HFFc6 (cell line): ENCODE results near the gene CDH3. TPM values are rescaled to one million over a fixed set of nuclear protein-coding genes. Genes with fewer than 3 reads are reported as not detected.

Experiments used
- DNase-seq: peaks from one replicate; pipeline ENCODE4 v3.0.0-alpha.2; 2018
- H3K27ac Mint-ChIP-seq: 2 replicates; pipeline ENCODE4 v1.8.0; 2020; ENCODE audit warnings: mild to moderate bottlenecking, mixed read lengths
- H3K27me3 Mint-ChIP-seq: 2 replicates; pipeline ENCODE4 v1.8.0; 2021; ENCODE audit warnings: mild to moderate bottlenecking, moderate library complexity, mixed read lengths; ENCODE audit not compliant: insufficient read depth
- H3K36me3 Mint-ChIP-seq: 2 replicates; pipeline ENCODE4 v1.8.0; 2021; ENCODE audit warnings: low read depth, mixed read lengths
- H3K4me1 Mint-ChIP-seq: 2 replicates; pipeline ENCODE4 v1.8.0; 2020; ENCODE audit warnings: low read depth, mixed read lengths
- H3K4me3 Mint-ChIP-seq: 2 replicates; pipeline ENCODE4 v1.8.0; 2020; ENCODE audit warnings: mild to moderate bottlenecking, moderate library complexity, mixed read lengths
- H3K9me3 Mint-ChIP-seq: 2 replicates; pipeline ENCODE4 v1.8.0; 2020; ENCODE audit warnings: mild to moderate bottlenecking, mixed read lengths
- CTCF ChIP-seq: fragments of 200-600 bp; sonication (generic); IDR thresholded peaks from 2 replicates; pipeline ENCODE4 v1.5.0; 2021; ENCODE audit warnings: antibody characterized with exemption, mild to moderate bottlenecking
- total RNA-seq, 6 experiments: library from RNA; stranded (reverse); fragmentation: NEBNext Ultra II Directional; extraction: Animal tissue kit (Norgen Biotek cat#: 25700); gene quantifications; 2 replicates in 1 of 6; 3 replicates in 5 of 6; pipeline ENCODE4 v1.2.3, GENCODE V29; 2021

CDH3 gene
- total RNA-seq, 6 experiments from 2014 or later, result 0.10 to 0.36 (median 0.13) TPM; not detected in 2

GRCh38 chr16:68646953-68647659 lies 2.0 kb downstream of the CDH3 start:
- no peak overlapping the region for H3K27ac Mint-ChIP-seq
- TF ChIP-seq CTCF, result no peak
- H3K4me1 Mint-ChIP-seq, result no peaks in the 10 kb centered on the region
- H3K9me3 Mint-ChIP-seq, result no peaks in the 10 kb centered on the region
- DNase-seq, result no peak
- no peak overlapping the region for H3K4me3 Mint-ChIP-seq
- no peaks in the 10 kb centered on the region for H3K36me3 Mint-ChIP-seq
- H3K27me3 Mint-ChIP-seq, result peaks cover 62% of the 10 kb centered on the region

- H3K4me3 Mint-ChIP-seq, result no peak overlapping the region
- no peaks in the 10 kb centered on the region for H3K9me3 Mint-ChIP-seq
- no peak overlapping the region for H3K27ac Mint-ChIP-seq
- no peaks in the 10 kb centered on the region for H3K4me1 Mint-ChIP-seq
- no peak for DNase-seq
- peaks cover 44% of the 10 kb centered on the region for H3K27me3 Mint-ChIP-seq
- TF ChIP-seq CTCF, result no peak
- H3K36me3 Mint-ChIP-seq, result no peaks in the 10 kb centered on the region
These were observed 6.0 kb downstream of the CDH3 start for GRCh38 chr16:68651136-68651535.

GRCh38 chr16:68652659-68653058 lies 7.5 kb downstream of the CDH3 start:
- Mint-ChIP-seq H3K36me3 (no peaks in the 10 kb centered on the region), H3K27me3 (peaks cover 33% of the 10 kb centered on the region), H3K27ac (no peak overlapping the region), H3K9me3 (no peaks in the 10 kb centered on the region), H3K4me1 (peaks cover 3% of the 10 kb centered on the region), H3K4me3 (no peak overlapping the region)
- no peak for DNase-seq
- no peak for TF ChIP-seq CTCF

GRCh38 chr16:68655806-68656205 lies 10.7 kb downstream of the CDH3 start:
- Mint-ChIP-seq H3K36me3 (no peaks in the 10 kb centered on the region), H3K27me3 (peaks cover 17% of the 10 kb centered on the region), H3K27ac (no peak overlapping the region), H3K9me3 (no peaks in the 10 kb centered on the region), H3K4me1 (peaks cover 35% of the 10 kb centered on the region), H3K4me3 (no peak overlapping the region)
- no peak for DNase-seq
- no peak for TF ChIP-seq CTCF

GRCh38 chr16:68656751-68657150 lies 11.6 kb downstream of the CDH3 start:
- TF ChIP-seq CTCF, result no peak
- Mint-ChIP-seq H3K27me3 (peaks cover 9% of the 10 kb centered on the region), H3K9me3 (no peaks in the 10 kb centered on the region), H3K27ac (no peak overlapping the region), H3K4me1 (peaks cover 43% of the 10 kb centered on the region), H3K36me3 (no peaks in the 10 kb centered on the region), H3K4me3 (no peak overlapping the region)
- DNase-seq, result no peak
